Aorta (tissue), 5 donors: Measurements from ENCODE around the gene CRIM1. TPM values are rescaled to one million over a fixed set of nuclear protein-coding genes. Genes with fewer than 3 reads are reported as not detected.

Experiments used
- ATAC-seq: fragments of 200-7000 bp; cut with Tn5 transposase; one replicate; pipeline ENCODE4 v1.9.1; 2022; ENCODE audit warnings: moderate library complexity; ENCODE audit not compliant: low FRiP score
- DNase-seq, 2 donors: peaks; one replicate each; pipeline ENCODE4 v3.0.0-alpha.2; 2020
- H3K27ac ChIP-seq, 2 donors: one replicate each; pipeline ENCODE4 v1.5.1; 2013; ENCODE audit warnings: low read length in 2 of 2, mild to moderate bottlenecking in 2 of 2, moderate library complexity in 2 of 2, control low read depth in 1 of 2, inconsistent platforms in 1 of 2, low read depth in 1 of 2
- H3K27me3 ChIP-seq, 2 donors: one replicate each; pipeline ENCODE4 v1.6.1; 2013; ENCODE audit warnings: control low read depth in 1 of 2, low read length in 1 of 2, mild to moderate bottlenecking in 1 of 2, moderate library complexity in 1 of 2; ENCODE audit not compliant: insufficient read depth in 2 of 2, control insufficient read depth in 1 of 2
- H3K36me3 ChIP-seq, 2 donors: one replicate each; pipeline ENCODE4 v1.6.1; 2013; ENCODE audit warnings: control low read depth in 1 of 2, low read length in 1 of 2, mild to moderate bottlenecking in 1 of 2; ENCODE audit not compliant: insufficient read depth in 2 of 2, control insufficient read depth in 1 of 2
- H3K4me1 ChIP-seq, 2 donors: one replicate each; pipeline ENCODE4 v1.6.1; 2013; ENCODE audit warnings: low read length in 2 of 2, control low read depth in 1 of 2, mild to moderate bottlenecking in 1 of 2, moderate library complexity in 1 of 2; ENCODE audit not compliant: insufficient read depth in 2 of 2, control insufficient read depth in 1 of 2
- H3K4me3 ChIP-seq, 2 donors: one replicate each; pipeline ENCODE4 v1.5.1; 2013; ENCODE audit warnings: low read length in 2 of 2, control low read depth in 1 of 2, mild to moderate bottlenecking in 1 of 2
- H3K9me3 ChIP-seq: one replicate; pipeline ENCODE4 v1.6.1; 2013; ENCODE audit warnings: mild to moderate bottlenecking, low read length; ENCODE audit not compliant: control insufficient read depth
- WGBS, 2 donors: extraction: QIAGEN DNeasy Blood & Tissue Kit; methylation state at CpG; one replicate each; pipeline ENCODE4 v1.1.7; 2013; 5-methylcytosine and 5-hydroxymethylcytosine counted together
- intact Hi-C, 2 donors: fragments of 100-400 bp; cut with DNase I; formaldehyde crosslinking; loops; one replicate each; pipeline versions ENCODE4 v1.14.2 to v1.15.0; 2022
- polyA plus RNA-seq, 2 donors: library from polyadenylated mRNA; stranded (reverse); fragments of 200-250 nt; gene quantifications; one replicate each; pipeline ENCODE4 v1.2.3, GENCODE V29; 2013
- total RNA-seq, 2 donors: library from RNA; stranded (reverse); fragmentation: NEBNext Ultra II Directional; extraction: Animal tissue kit (Norgen Biotek cat#: 25700); gene quantifications; one replicate each; pipeline ENCODE4 v1.2.1, GENCODE V29; 2021
- donor health status: healthy with polysubstance abuse.
- donor health status: Bipolar disorder and iron deficiency.
- donor health status: DM: no; HTN: no; CAD: no.
- donor health status: DM: no; HTN: no; CAD: no.
- donor health status: DM: yes; HTN: yes; CAD: no.

The CRIM1 gene
- total and polyA plus RNA-seq, 4 donors, result 47.3 to 727 (median 147) TPM

GRCh38 chr2:36381993-36382392 is 26.4 kb downstream of the CRIM1 start:
- no peak overlapping the region for H3K27ac ChIP-seq
- DNase-seq (no peak), ATAC-seq (no peak)
- intact Hi-C loops, result no loop called here
- WGBS, 2 donors, result 49 to 68% methylated on average over 6 of the region's 6 CpGs
- no peak overlapping the region for H3K4me3 ChIP-seq
- peaks cover 2 to 14% of the 10 kb centered on the region in 2 donors for H3K4me1 ChIP-seq
- H3K36me3 ChIP-seq, result peaks cover 0 to 5% of the 10 kb centered on the region in 2 donors
- no peaks in the 10 kb centered on the region for H3K27me3 ChIP-seq
- H3K9me3 ChIP-seq, result no peaks in the 10 kb centered on the region

DNA sequence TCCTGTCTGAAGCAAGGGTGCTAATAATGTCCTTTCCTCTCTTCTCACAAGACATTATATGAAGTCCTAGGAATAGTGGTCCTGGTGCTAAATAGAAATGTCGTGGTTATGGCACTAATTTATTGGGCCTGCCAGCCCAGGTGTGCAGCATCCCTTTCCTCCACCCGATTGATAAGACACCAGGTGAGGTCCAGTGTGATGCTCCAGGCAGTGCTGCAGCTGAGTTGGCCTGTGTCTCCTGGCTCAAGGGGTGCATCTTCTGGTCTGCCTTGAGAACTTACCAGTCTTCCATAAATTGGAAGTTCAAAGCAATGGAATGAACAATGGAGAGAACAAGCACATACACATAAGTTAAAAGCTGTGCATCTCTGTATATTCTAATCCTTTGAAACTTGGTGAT is 26.9 kb downstream of the CRIM1 start:
- Histone ChIP-seq H3K36me3 (peaks cover 0 to 5% of the 10 kb centered on the region in 2 donors), H3K9me3 (no peaks in the 10 kb centered on the region), H3K27ac (no peak overlapping the region), H3K27me3 (no peaks in the 10 kb centered on the region), H3K4me1 (peaks cover 2 to 15% of the 10 kb centered on the region in 2 donors), H3K4me3 (no peak overlapping the region)
- ATAC-seq (no peak), DNase-seq (no peak)
- intact Hi-C loops, result no loop called here
- 42 to 94% methylated on average over 2 of the region's 2 CpGs for WGBS, 2 donors

DNA sequence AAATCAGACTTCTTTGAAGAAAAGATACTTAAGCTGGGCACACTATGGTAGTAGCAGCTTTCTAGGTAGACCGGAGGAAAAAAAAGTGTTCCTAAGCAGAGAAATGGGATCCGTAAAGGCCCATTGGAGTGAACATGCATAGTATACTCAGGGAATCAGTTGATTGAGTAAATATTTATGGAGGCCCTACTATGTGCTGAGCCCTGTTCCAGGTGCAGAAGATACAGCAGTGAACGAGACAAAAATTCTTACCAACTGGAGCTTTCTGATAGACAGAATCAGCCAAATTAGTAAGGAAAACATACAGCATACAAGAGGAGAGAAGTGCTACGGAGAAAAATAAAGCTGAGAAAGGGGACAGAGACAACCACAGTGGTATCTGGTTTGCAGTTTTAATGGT is 28.1 kb downstream of the CRIM1 start:
- no peak overlapping the region for H3K27ac ChIP-seq
- no peak for ATAC-seq
- DNase-seq, result no peak
- intact Hi-C loops, result no loop called here
- WGBS, 2 donors, result 80 to 85% methylated on average over 4 of the region's 4 CpGs
- H3K4me1 ChIP-seq, result peaks cover 2 to 12% of the 10 kb centered on the region in 2 donors
- no peaks in the 10 kb centered on the region for H3K27me3 ChIP-seq
- H3K9me3 ChIP-seq, result no peaks in the 10 kb centered on the region
- H3K36me3 ChIP-seq, result peaks cover 0 to 4% of the 10 kb centered on the region in 2 donors
- no peak overlapping the region for H3K4me3 ChIP-seq

DNA sequence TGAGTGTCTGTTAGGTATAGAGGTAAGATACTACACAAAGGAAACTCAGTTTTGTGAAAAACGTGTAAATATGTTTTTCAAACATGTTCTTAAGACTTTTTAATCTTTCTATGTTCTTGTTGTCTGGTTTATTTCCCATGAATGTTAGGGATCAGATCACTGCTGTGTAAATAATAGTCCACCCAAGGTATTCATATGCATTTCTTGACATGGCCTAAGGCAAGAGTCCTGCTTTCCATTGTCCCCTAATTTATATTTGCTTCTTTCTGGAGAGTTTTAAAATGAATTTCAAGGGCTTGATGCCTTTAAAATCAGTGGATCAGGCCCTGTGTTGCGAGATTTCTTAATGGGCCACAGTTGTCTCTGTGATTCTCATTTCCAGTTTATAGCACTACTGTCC is 28.9 kb downstream of the CRIM1 start:
- 74 to 77% methylated on average over 2 of the region's 2 CpGs for WGBS, 2 donors
- Histone ChIP-seq H3K27ac (no peak overlapping the region), H3K4me1 (peaks cover 2 to 12% of the 10 kb centered on the region in 2 donors), H3K4me3 (no peak overlapping the region), H3K27me3 (no peaks in the 10 kb centered on the region), H3K36me3 (peaks cover 0 to 4% of the 10 kb centered on the region in 2 donors), H3K9me3 (no peaks in the 10 kb centered on the region)
- no peak for ATAC-seq
- DNase-seq, result no peak
- intact Hi-C loops, result no loop called here

GRCh38 chr2:36385603-36386002 is 30.0 kb downstream of the CRIM1 start:
- peaks cover 8 to 16% of the 10 kb centered on the region in 2 donors for H3K4me1 ChIP-seq
- H3K36me3 ChIP-seq, result no peaks in the 10 kb centered on the region
- no peaks in the 10 kb centered on the region for H3K9me3 ChIP-seq
- WGBS, 2 donors, result 77 to 78% methylated on average over 3 of the region's 3 CpGs
- H3K4me3 ChIP-seq, result no peak overlapping the region
- ATAC-seq (no peak), DNase-seq (no peak)
- intact Hi-C loops, result no loop called here
- no peaks in the 10 kb centered on the region for H3K27me3 ChIP-seq
- H3K27ac ChIP-seq, result no peak overlapping the region

GRCh38 chr2:36387258-36387916 is 31.8 kb downstream of the CRIM1 start:
- no peaks in the 10 kb centered on the region for H3K9me3 ChIP-seq
- H3K27ac ChIP-seq, result no peak overlapping the region
- H3K36me3 ChIP-seq, result no peaks in the 10 kb centered on the region
- ATAC-seq (no peak), DNase-seq (no peak)
- no peaks in the 10 kb centered on the region for H3K27me3 ChIP-seq
- 49 to 66% methylated on average over 2 of the region's 2 CpGs for WGBS, 2 donors
- H3K4me1 ChIP-seq, result peaks cover 8 to 11% of the 10 kb centered on the region in 2 donors
- no peak overlapping the region for H3K4me3 ChIP-seq
- intact Hi-C loops, result no loop called here

DNA sequence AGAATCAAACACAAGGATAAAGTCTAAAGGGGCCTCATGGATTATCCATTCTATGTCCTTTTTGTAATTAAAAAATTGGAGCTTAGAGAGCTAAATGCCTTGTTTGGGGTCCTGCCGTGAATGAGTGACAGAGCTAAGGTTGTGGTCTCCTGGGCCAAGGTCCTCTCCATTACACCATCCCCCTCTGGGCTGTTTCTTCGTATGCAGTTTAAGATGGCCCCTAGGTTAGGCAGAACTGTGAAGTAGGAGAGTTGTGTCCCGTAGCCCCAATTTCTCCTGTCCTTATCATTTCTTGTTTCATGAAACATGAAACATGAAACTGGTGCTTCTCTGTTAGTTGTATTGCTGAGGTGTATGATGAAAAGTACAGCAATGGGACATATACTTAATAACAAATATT is 32.9 kb downstream of the CRIM1 start:
- ATAC-seq (no peak), DNase-seq (no peak)
- intact Hi-C loops, result no loop called here
- 46 to 61% methylated on average over 3 of the region's 3 CpGs for WGBS, 2 donors
- peaks cover 9 to 11% of the 10 kb centered on the region in 2 donors for H3K4me1 ChIP-seq
- no peak overlapping the region for H3K27ac ChIP-seq
- no peaks in the 10 kb centered on the region for H3K9me3 ChIP-seq
- no peak overlapping the region for H3K4me3 ChIP-seq
- no peaks in the 10 kb centered on the region for H3K36me3 ChIP-seq
- H3K27me3 ChIP-seq, result no peaks in the 10 kb centered on the region

DNA sequence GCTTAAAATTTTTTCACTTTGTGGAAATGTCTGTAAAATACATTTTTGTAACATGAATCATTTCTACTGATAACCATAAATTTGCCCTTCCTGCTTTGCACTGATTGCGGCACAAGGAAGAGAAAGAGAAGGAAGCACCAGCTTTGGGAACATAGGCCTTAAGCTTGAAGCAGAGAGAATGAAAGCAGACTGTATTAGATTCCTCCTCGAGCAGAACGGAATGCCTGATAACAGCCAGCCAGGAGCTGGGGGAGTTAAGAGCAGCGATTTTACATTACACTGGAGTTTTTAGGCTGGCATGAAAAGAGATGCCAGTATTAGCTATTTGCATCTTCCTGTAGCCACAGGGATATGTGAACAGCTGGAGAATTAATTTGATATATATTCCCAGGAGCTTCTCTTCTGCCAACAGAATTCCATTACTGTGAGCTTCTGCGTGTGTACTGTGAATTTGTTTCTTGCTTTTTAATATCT is 33.5 kb downstream of the CRIM1 start:
- H3K4me1 ChIP-seq, result peaks cover 11 to 14% of the 10 kb centered on the region in 2 donors
- intact Hi-C loops, result no loop called here

GRCh38 chr2:36389577-36389976 is 34.0 kb downstream of the CRIM1 start:
- no peak for ATAC-seq
- Histone ChIP-seq H3K9me3 (no peaks in the 10 kb centered on the region), H3K4me3 (no peak overlapping the region), H3K27ac (peak overlapping the region; percentile 70 to 74), H3K4me1 (peaks cover 11 to 14% of the 10 kb centered on the region in 2 donors), H3K27me3 (no peaks in the 10 kb centered on the region), H3K36me3 (peaks cover 0 to 2% of the 10 kb centered on the region in 2 donors)
- 38 to 53% methylated on average over 3 of the region's 3 CpGs for WGBS, 2 donors
- intact Hi-C loops, result no loop called here
- DNase-seq, result no peak

More for the DNA sequence above, 33.5 kb downstream of the CRIM1 start:
- peaks cover 0 to 2% of the 10 kb centered on the region in 2 donors for H3K36me3 ChIP-seq
- 0 to 7% methylated on average over 5 of the region's 5 CpGs for WGBS, 2 donors
- no peaks in the 10 kb centered on the region for H3K27me3 ChIP-seq
- H3K4me3 ChIP-seq, result no peak overlapping the region
- no peaks in the 10 kb centered on the region for H3K9me3 ChIP-seq
- DNase-seq, result no peak
- ATAC-seq, result no peak
- H3K27ac ChIP-seq, result peak overlapping the region in 1 of 2 donors; percentile 6
